ENCODE results near the gene PARD6G.
"Not testable (repeated sequence)": the region's sequence is repeated elsewhere in the genome, so short reads cannot be mapped to it uniquely, and the experiment has no call there.

Gene PARD6G

GRCh38 chr18:80239830-80240229, 7.5 kb downstream of the PARD6G start:
- no peak for DNase-seq

- DNase-seq, result no peak
Measured at GRCh38 chr18:80238651-80239260, 8.6 kb downstream of the PARD6G start.

DNA sequence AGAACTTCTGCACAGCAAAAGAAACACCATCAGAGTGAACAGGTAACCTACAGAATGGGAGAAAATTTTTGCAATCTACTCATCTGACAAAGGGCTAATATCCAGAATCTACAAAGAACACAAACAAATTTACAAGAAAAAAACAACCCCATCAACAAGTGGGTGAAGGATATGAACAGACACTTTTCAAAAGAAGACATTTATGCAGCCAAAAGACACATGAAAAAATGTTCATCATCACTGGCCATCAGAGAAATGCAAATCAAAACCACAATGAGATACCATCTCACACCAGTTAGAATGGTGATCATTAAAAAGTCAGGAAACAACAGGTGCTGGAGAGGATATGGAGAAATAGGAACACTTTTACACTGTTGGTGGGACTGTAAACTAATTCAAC, 9.8 kb downstream of the PARD6G start:
- DNase-seq, result not testable (repeated sequence)

- no peak for DNase-seq
Measured at GRCh38 chr18:80234398-80234797, 12.9 kb downstream of the PARD6G start.

DNA sequence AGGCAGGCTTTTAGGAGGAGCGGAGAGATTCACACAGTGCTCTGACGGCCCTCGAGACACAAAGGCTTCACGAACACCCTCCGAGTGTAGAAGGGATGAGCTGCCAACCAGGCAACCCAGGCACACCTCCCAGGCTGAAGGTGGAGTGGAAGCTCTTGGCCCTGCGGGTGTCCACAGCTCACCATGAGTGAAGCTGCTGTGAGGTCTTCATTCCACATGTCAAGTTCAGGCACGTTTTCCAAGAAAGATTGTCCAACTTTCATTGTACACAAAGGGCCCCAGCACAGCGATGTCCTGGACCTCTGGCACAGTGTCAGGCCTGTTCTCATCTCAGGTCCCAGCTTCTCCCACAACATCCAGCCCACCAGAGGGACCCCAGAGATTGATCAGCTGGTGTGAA, 13.4 kb downstream of the PARD6G start:
- DNase-seq, result no peak

GRCh38 chr18:80233201-80233835, 14.0 kb downstream of the PARD6G start:
- no peak for DNase-seq

- no peak for DNase-seq
Measured at GRCh38 chr18:80232710-80233109, 14.6 kb downstream of the PARD6G start.

- DNase-seq, result no peak
Measured at GRCh38 chr18:80232030-80232429, 15.3 kb downstream of the PARD6G start.

DNA sequence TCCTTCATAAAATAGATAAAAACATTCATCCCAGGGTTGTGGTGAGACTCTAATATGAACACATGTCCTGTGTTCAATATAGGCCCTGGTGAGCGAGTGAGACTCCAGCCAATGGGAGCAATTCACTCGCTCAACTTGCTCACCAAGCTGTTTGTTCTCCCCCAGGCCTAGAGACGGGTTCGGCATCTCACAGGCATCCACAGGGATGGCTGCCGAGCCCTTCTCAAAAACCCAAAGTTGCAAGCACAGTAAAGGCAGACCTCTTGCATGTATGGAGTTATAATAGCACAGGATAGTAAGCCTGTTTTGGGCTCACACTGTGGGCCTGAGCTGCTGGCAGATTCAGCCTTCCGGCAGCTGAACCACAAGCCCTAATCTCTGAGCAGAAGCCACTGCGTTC, 15.7 kb downstream of the PARD6G start:
- DNase-seq, result no peak

DNA sequence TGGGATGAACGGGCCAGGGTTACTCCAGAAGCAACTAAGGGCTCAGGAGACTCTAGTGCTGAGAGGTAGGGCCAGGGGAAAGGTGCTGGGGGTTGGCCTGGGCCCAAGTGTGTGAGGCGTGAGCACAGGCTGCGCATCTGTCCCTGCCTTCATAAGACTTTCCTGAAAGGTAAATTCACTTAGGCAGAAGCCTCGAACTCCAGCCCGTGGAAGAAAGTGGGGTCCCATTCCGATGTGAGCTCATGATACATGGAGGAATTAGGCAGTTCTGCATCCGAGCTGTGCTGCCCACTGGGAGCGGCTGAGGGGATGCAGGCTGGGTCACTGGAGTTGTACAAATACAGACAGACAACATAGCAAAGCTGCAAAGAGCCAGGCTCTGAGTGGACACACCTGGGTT, 16.2 kb downstream of the PARD6G start:
- no peak for DNase-seq

DNA sequence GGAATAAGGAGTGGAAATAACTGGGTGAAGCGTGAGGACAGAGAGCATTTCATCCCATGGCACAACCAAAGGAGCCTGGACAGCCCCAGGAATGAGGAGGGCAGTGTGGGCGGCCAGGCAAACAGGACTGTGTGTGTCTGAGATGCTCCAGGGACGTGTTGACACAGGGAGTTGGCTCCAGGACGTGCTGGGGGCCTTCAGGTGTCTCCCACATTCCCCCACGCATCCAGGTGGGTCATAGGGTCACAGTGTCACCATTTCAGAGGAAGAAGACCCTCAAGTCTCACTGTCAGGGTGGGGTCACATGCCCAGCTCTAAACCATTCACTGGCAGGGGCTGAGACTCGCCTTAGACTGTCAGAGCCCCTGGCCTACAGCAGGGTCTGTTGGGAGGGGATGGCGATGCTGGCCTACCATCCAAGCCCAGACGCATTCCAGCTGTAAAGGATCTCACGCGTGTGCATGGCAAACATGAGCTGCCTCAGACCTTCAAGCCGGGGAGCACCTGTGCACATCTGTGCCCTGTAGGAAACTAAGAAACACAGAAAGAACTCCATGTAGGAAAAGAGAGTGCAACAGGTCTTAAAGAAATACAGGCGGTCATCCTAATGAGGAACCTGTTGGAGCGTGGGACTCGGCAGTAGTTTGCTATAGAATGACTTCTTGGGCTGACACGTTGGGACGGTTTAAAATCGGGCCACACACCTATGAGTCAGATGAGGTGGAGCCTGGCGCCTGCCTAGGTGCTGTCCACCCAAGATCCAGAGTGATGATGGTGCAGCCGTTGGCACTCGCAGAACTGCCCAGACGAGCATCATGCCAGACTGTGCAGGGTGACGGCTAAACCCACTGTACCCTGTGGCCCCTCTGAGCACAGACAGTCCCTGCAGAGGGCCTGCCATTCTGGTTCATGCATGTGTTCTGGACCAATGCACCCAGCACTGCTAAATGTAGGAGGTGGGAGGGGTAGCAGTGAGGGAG, 17.3 kb downstream of the PARD6G start:
- DNase-seq, result no peak

DNA sequence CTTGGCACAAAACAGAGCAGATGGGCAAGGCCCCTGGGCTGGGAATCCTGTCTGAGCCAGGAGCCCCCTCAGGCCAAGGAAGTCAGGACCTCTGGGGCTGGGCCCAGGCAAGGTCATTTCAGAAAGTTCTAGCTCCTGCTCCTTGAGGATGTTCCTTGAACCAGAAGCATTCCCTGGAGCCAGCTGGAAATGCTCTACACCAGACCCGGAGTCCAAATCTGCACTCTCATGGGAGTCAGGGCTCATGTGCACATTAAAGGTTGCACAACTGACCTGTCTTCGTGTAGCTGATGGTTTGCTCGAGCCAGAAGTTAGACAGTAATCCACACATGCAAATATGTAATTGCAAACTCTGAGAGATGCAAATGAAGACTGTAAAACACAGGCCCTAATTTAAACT, 18.0 kb downstream of the PARD6G start:
- no peak for DNase-seq

DNA sequence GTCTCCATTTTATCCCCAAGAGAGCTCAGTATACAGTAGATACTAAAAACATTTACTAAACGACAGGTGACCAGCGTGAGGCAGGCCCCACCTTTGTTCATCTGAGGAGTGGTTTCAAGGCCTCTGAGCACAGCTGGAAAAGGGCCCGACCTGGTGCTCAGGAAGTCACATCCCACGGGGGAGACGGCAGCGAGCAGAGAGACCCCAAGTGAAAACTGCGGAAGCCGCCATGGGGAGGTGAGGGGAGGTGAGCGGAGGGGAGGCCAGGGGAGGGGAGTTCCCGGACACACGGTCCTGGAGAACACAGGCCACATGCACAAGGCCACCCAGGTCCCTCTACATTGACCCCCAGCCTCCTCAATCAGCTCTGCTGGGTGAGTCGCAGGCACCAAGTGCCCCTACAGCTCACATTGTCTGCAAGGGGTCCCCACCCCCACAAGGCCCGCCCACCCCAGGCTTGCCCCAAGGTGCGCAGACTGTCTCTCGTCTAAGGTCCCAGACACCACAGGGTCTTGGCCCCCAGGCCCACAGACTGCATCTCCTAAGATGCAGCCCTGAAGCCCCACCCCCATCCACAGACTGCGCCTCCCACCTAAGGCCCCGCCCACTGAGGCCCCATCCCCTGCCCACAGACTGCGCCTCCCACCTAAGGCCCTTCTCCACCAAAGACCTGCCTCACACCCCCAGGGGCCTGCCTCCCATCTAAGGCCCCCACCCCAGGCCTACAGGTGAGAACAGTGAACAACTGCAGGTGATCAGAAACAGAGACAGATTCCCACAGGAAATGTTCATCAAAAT, 19.1 kb downstream of the PARD6G start:
- no peak for DNase-seq

GRCh38 chr18:80227472-80227871, 19.8 kb downstream of the PARD6G start:
- DNase-seq, result no peak

- no peak for DNase-seq
Measured at GRCh38 chr18:80225685-80226084, 21.6 kb downstream of the PARD6G start.

- DNase-seq, result no peak
Measured at GRCh38 chr18:80223581-80224148, 23.6 kb downstream of the PARD6G start.

- not testable (repeated sequence) for DNase-seq
Measured at GRCh38 chr18:80219488-80219887, 27.8 kb downstream of the PARD6G start.

DNA sequence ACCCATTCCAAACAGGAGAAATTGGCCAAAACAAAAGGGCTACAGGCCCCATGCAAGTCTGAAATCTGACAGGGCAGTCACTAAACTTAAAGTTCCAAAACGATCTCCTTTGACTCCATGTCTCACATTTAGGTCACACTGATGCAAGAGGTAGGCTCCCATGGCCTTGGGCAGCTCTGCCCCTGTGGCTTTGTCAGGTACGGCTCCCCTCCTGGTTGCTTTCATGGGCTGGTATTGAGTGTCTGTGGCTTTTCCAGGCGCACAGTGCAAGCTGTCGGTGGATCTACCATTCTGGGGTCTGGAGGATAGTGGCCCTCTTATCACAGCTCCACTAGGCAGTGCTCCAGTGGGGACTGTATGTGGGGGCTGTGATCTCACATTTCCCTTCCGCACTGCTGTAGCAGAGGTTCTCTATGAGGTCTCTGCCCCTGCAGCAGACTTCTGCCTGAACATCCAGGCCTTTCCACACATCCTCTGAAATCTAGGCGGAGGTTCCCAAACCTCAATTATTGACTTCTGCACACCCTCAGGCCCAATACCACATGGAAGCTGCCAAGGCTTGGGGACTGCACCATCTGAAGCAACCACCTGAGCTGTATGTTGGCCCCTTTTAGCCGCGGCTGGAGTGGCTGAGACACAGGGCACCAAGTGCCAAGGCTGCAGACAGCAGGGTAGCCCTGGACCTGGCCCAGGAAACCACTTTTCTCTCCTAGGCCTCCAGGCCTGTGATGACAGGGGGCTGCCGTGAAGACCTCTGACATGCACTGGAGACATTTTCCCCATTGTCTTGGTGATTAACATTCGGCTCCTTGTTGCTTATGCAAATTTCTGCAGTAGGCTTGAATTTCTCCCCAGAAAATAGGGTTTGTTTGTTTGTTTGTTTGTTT, 28.7 kb downstream of the PARD6G start:
- DNase-seq, result no peak

DNA sequence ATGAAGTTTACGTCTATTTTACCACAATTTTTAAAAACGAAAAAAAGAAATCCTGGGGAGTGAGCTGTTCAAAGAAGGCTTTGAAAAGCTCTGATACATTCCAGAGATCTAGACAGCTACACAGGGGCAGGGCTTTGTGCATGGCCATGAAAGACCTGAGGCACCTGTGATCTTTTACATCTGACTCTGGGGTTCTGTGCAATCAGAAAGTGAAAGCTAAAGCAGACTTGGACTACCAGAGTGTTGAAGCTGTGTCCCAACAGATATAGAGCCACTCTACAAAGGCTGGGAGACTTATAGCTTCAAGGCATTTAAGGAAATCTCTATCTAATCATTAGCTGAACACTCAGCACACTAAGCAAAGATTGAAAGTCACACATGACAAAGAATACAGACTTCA, 34.1 kb downstream of the PARD6G start:
- DNase-seq, result no peak

DNA sequence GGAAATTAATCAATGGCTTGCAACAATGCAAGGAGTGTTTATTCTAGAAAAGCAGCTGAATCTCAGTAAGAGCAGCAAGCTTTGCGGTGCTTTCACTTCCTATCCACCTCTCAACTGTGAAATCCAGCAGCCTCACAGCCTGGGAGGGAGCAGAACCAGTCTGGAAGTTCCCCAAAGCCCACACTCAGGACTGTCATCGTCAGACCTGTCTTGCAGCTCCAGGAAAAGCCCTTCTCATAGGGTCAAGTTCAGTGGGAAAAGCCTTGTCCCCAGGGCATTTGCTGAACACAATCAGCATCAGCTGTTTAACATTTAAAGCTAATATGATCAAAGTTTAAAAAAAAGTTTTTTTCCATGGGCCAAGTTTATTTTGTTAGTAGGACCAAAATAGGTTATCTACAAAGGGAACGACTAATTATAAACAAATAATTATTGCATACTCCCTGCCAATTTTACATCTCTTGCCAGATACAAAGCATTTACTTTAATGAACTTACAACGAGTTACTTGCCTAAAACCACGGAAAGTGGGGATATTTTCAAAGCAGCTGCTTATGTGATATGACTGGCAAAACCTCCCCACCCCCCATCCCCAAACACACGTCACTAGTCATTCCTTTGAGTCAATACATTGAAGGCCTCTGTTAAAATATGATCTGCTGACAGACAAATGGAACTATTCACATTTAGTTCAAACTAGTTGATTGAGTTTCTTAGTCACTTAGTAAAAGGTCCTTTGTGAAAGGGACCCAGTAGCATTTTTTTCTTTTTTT, 36.8 kb downstream of the PARD6G start:
- no peak for DNase-seq

DNA sequence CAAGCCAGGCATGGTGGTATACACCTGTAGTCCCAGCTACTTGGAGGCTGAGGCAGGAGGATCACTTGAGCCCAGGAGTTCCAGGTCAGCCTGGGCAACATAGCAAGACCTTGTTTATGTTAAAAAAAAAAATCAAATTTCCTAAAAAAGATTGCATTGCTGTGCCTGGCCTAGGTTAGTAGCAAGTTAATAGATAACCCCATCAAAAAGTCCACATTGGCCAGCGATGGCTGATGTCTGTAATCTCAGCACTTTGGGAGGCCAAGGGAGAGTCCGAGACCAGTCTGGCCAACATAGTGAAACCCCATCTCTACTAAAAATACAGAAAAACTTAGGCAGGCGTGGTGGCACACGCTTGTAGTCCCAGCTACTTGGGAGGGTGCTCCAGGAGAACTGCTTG, 38.7 kb downstream of the PARD6G start:
- DNase-seq, result no peak
